H9 (cell line): Measurements from ENCODE around the gene GAREM1. TPM values are rescaled to one million over a fixed set of nuclear protein-coding genes. Genes with fewer than 3 reads are reported as not detected.

Experiments
- DNase-seq: peaks from one replicate; pipeline ENCODE4 v3.0.0-alpha.2; 2017
- H2AFZ ChIP-seq: one replicate; pipeline ENCODE4 v1.6.1; 2013; ENCODE audit warnings: mild to moderate bottlenecking, low read length, control low read depth, moderate library complexity
- H2AK5ac ChIP-seq: 2 replicates; pipeline ENCODE4 v1.6.1; 2013; ENCODE audit warnings: low read length, control low read depth, mixed read lengths; ENCODE audit not compliant: insufficient read length
- H2BK120ac ChIP-seq: one replicate; pipeline ENCODE4 v1.6.1; 2013; ENCODE audit warnings: low read depth, mild to moderate bottlenecking, low read length, control low read depth, inconsistent platforms; ENCODE audit not compliant: poor library complexity, severe bottlenecking
- H2BK12ac ChIP-seq: 2 replicates; pipeline ENCODE4 v1.6.1; 2013; ENCODE audit warnings: low read length, control low read depth, mixed read lengths, low read depth; ENCODE audit not compliant: insufficient read length
- H2BK15ac ChIP-seq: 2 replicates; pipeline ENCODE4 v1.6.1; 2013; ENCODE audit warnings: low read depth, low read length, control low read depth
- H2BK20ac ChIP-seq: one replicate; pipeline ENCODE4 v1.6.1; 2013; ENCODE audit warnings: low read depth, mild to moderate bottlenecking, low read length, control low read depth, inconsistent platforms; ENCODE audit not compliant: poor library complexity, severe bottlenecking
- H2BK5ac ChIP-seq: 2 replicates; pipeline ENCODE4 v1.6.1; 2013; ENCODE audit warnings: low read length, control low read depth, mixed read lengths; ENCODE audit not compliant: insufficient read length
- H3K14ac ChIP-seq: 2 replicates; pipeline ENCODE4 v1.6.1; 2013; ENCODE audit warnings: low read length, control low read depth; ENCODE audit not compliant: insufficient read depth
- H3K18ac ChIP-seq: 2 replicates; pipeline ENCODE4 v1.6.1; 2013; ENCODE audit warnings: low read depth, mild to moderate bottlenecking, mixed read lengths, low read length, control low read depth; ENCODE audit not compliant: insufficient read length
- H3K23ac ChIP-seq: 2 replicates; pipeline ENCODE4 v1.6.1; 2013; ENCODE audit warnings: low read length, control low read depth, mixed read lengths, low read depth; ENCODE audit not compliant: insufficient read length
- H3K23me2 ChIP-seq: 2 replicates; pipeline ENCODE4 v1.6.1; 2013; ENCODE audit warnings: low read depth, mild to moderate bottlenecking, mixed read lengths, low read length, control low read depth; ENCODE audit not compliant: insufficient read length, poor library complexity, severe bottlenecking
- H3K27ac ChIP-seq: 2 replicates; pipeline ENCODE4 v1.5.1; 2013; ENCODE audit warnings: low read length, control low read depth, mixed read lengths, low read depth; ENCODE audit not compliant: insufficient read length
- H3K27me3 ChIP-seq: 2 replicates; pipeline ENCODE4 v1.6.1; 2013; ENCODE audit warnings: low read length, control low read depth, inconsistent platforms; ENCODE audit not compliant: insufficient read depth
- H3K4ac ChIP-seq: 2 replicates; pipeline ENCODE4 v1.6.1; 2013; ENCODE audit warnings: low read depth, mild to moderate bottlenecking, control low read depth, inconsistent platforms, low read length, moderate library complexity
- H3K4me1 ChIP-seq: 2 replicates; pipeline ENCODE4 v1.6.1; 2013; ENCODE audit warnings: low read length, control low read depth, inconsistent platforms; ENCODE audit not compliant: insufficient read depth
- H3K4me2 ChIP-seq: 2 replicates; pipeline ENCODE4 v1.6.1; 2013; ENCODE audit warnings: low read length, control low read depth, mixed read lengths; ENCODE audit not compliant: insufficient read length, insufficient read depth
- H3K56ac ChIP-seq: 2 replicates; pipeline ENCODE4 v1.6.1; 2013; ENCODE audit warnings: low read depth, mild to moderate bottlenecking, mixed read lengths, low read length, control low read depth; ENCODE audit not compliant: insufficient read length
- H3K79me1 ChIP-seq: 2 replicates; pipeline ENCODE4 v1.6.1; 2013; ENCODE audit warnings: low read depth, mild to moderate bottlenecking, moderate library complexity, low read length, control low read depth, inconsistent platforms; ENCODE audit not compliant: insufficient read depth, poor library complexity, severe bottlenecking
- H3K79me2 ChIP-seq: 2 replicates; pipeline ENCODE4 v1.6.1; 2013; ENCODE audit warnings: low read length, control low read depth, inconsistent platforms; ENCODE audit not compliant: insufficient read depth
- H3K9ac ChIP-seq: 2 replicates; pipeline ENCODE4 v1.6.1; 2013; ENCODE audit warnings: low read length, control low read depth, mixed read lengths; ENCODE audit not compliant: insufficient read length; ENCODE audit errors: extremely low read depth
- H3K9me3 ChIP-seq: one replicate; pipeline ENCODE4 v1.6.1; 2013; ENCODE audit warnings: low read depth, low read length, inconsistent platforms; ENCODE audit not compliant: control insufficient read depth
- H3T11ph ChIP-seq: one replicate; pipeline ENCODE4 v1.6.1; 2013; ENCODE audit warnings: mild to moderate bottlenecking, low read length, control low read depth, inconsistent platforms
- H4K20me1 ChIP-seq: one replicate; pipeline ENCODE4 v1.6.1; 2013; ENCODE audit not compliant: control insufficient read depth, insufficient read length, insufficient read depth
- H4K5ac ChIP-seq: 2 replicates; pipeline ENCODE4 v1.6.1; 2013; ENCODE audit warnings: low read depth, mild to moderate bottlenecking, mixed read lengths, low read length, control low read depth; ENCODE audit not compliant: insufficient read length
- H4K8ac ChIP-seq: replicated peaks from 2 replicates; pipeline ENCODE4 v1.6.1; 2013; ENCODE audit warnings: low read length, control low read depth, mixed read lengths, low read depth; ENCODE audit not compliant: insufficient read length
- H4K91ac ChIP-seq: 2 replicates; pipeline ENCODE4 v1.6.1; 2013; ENCODE audit warnings: low read depth, mild to moderate bottlenecking, moderate library complexity, mixed read lengths, low read length, control low read depth; ENCODE audit not compliant: insufficient read length
- H3K27ac Mint-ChIP-seq, 3 experiments: 2 replicates in 2 of 3; 3 replicates in 1 of 3; pipeline ENCODE4 v1.8.0; 2020 to 2021; ENCODE audit warnings: mixed read lengths in 3 of 3, mild to moderate bottlenecking in 1 of 3, moderate library complexity in 1 of 3
- H3K27me3 Mint-ChIP-seq: 2 replicates; pipeline ENCODE4 v1.8.0; 2021; ENCODE audit warnings: low read depth, mild to moderate bottlenecking, moderate library complexity, mixed read lengths
- H3K36me3 Mint-ChIP-seq, 3 experiments: 2 replicates in 2 of 3; 3 replicates in 1 of 3; pipeline ENCODE4 v1.8.0; 2020 to 2021; ENCODE audit warnings: low read depth in 3 of 3, mixed read lengths in 3 of 3; ENCODE audit not compliant: insufficient read depth in 1 of 3
- H3K4me1 Mint-ChIP-seq, 2 experiments: 2 replicates each; pipeline ENCODE4 v1.8.0; 2020; ENCODE audit warnings: mixed read lengths in 2 of 2
- H3K4me3 Mint-ChIP-seq, 2 experiments: 2 replicates in 1 of 2; 3 replicates in 1 of 2; pipeline ENCODE4 v1.8.0; 2020 to 2021; ENCODE audit warnings: mild to moderate bottlenecking in 2 of 2, mixed read lengths in 2 of 2, moderate library complexity in 1 of 2
- H3K9me3 Mint-ChIP-seq, 2 experiments: 2 replicates in 1 of 2; 3 replicates in 1 of 2; pipeline ENCODE4 v1.8.0; 2020; ENCODE audit warnings: mild to moderate bottlenecking in 2 of 2, mixed read lengths in 2 of 2, moderate library complexity in 1 of 2
- CTCF ChIP-seq: fragments of 200-600 bp; sonication (generic); conservative IDR thresholded peaks from 3 replicates; pipeline ENCODE4 v1.8.0; 2021; ENCODE audit warnings: antibody characterized with exemption, mild to moderate bottlenecking
- WGBS: extraction: QIAGEN DNeasy Blood & Tissue Kit; methylation state at CpG from one replicate; pipeline ENCODE4 v1.1.7; 2013; ENCODE audit warnings: missing lambda C conversion rate, low lambda C conversion rate, mixed read lengths; ENCODE audit not compliant: insufficient read length; ENCODE audit errors: extremely low coverage; 5-methylcytosine and 5-hydroxymethylcytosine counted together
- total RNA-seq: library from RNA; stranded (reverse); gene quantifications from 2 replicates; pipeline ENCODE4 v1.2.1, GENCODE V29; 2021

GAREM1 gene
- total RNA-seq, 1 experiment from 2014 or later = 4.4 TPM

DNA sequence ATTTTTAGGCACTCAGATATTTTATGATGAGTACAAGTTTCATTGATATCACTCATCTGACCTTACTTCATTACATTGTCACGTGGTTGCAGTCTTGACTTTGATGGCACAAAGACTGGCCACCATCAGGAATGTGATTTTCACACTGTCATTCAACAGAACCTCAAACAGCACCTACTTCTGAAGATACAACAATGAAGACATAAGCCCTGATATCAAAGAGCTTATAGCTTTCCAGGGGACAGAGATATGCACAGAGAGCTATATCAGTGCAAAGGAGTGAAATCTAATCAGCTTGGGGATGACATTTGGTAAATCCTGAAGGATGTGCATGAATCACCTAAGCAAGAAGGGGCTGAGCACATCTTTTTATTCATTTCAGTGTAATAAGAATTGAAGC, 208.6 kb downstream of the GAREM1 start:
- H3K14ac ChIP-seq = no peak overlapping the region
- H2BK15ac ChIP-seq = no peak overlapping the region
- no peak overlapping the region for H3K4me2 ChIP-seq
- Mint-ChIP-seq H3K9me3 (no peaks in the 10 kb centered on the region), H3K27me3 (no peaks in the 10 kb centered on the region), H3K27ac (no peak overlapping the region), H3K4me1 (no peaks in the 10 kb centered on the region), H3K36me3 (no peaks in the 10 kb centered on the region), H3K4me3 (no peak overlapping the region)
- H3K27ac ChIP-seq = no peak overlapping the region
- no peak for TF ChIP-seq CTCF
- no peaks in the 10 kb centered on the region for H3K27me3 ChIP-seq
- no peaks in the 10 kb centered on the region for H3K23me2 ChIP-seq
- WGBS = no CpG with 5 or more reads among the region's 1 CpG
- no peak overlapping the region for H2BK120ac ChIP-seq
- no peak overlapping the region for H3T11ph ChIP-seq
- H3K9me3 ChIP-seq = no peaks in the 10 kb centered on the region
- no peak overlapping the region for H2BK5ac ChIP-seq
- no peak overlapping the region for H2AK5ac ChIP-seq
- H2AFZ ChIP-seq = no peak overlapping the region
- no peak overlapping the region for H3K9ac ChIP-seq
- no peak overlapping the region for H3K56ac ChIP-seq
- H4K91ac ChIP-seq = no peak overlapping the region
- no peak overlapping the region for H2BK20ac ChIP-seq
- H3K23ac ChIP-seq = no peak overlapping the region
- no peak overlapping the region for H2BK12ac ChIP-seq
- DNase-seq = no peak
- no peaks in the 10 kb centered on the region for H3K79me1 ChIP-seq
- no peaks in the 10 kb centered on the region for H3K79me2 ChIP-seq
- no peak overlapping the region for H3K4ac ChIP-seq
- H4K8ac ChIP-seq = no peak overlapping the region
- no peaks in the 10 kb centered on the region for H3K4me1 ChIP-seq
- no peaks in the 10 kb centered on the region for H4K20me1 ChIP-seq
- no peak overlapping the region for H4K5ac ChIP-seq
- no peak overlapping the region for H3K18ac ChIP-seq
